WERI-Rb-1 (cell line): ENCODE results near the gene TMX4.
A peak's percentile ranks its signal among the peaks of the same experiment; 100 is the strongest.

Experiments used
- DNase-seq: peaks from one replicate; pipeline ENCODE4 v3.0.0-alpha.2; 2020
- H3K27ac ChIP-seq: fragments of 250-450 bp; sonication (Bioruptor Pico); 2 replicates; pipeline ENCODE4 v1.5.1; 2020; ENCODE audit warnings: mild to moderate bottlenecking, moderate library complexity
- H3K27me3 ChIP-seq: fragments of 250-450 bp; sonication (Bioruptor Pico); 2 replicates; pipeline ENCODE4 v1.5.1; 2021; ENCODE audit warnings: mild to moderate bottlenecking, low read depth, moderate library complexity; ENCODE audit not compliant: insufficient read depth, severe bottlenecking
- H3K36me3 ChIP-seq: fragments of 250-450 bp; sonication (Bioruptor Pico); 2 replicates; pipeline ENCODE4 v1.5.1; 2020; ENCODE audit warnings: mild to moderate bottlenecking, moderate library complexity
- H3K4me3 ChIP-seq: 2 replicates; pipeline ENCODE4 v1.5.1; 2011; ENCODE audit warnings: low read depth, mild to moderate bottlenecking, control low read depth, low read length
- H3K9me3 ChIP-seq: fragments of 250-450 bp; sonication (Bioruptor Pico); 2 replicates; pipeline ENCODE4 v1.5.1; 2021; ENCODE audit warnings: mild to moderate bottlenecking, moderate library complexity; ENCODE audit not compliant: severe bottlenecking
- CTCF ChIP-seq: IDR thresholded peaks from 2 replicates; pipeline ENCODE4 v1.5.1; 2011; ENCODE audit warnings: low read depth, mild to moderate bottlenecking, control low read depth, inconsistent platforms, low read length

TMX4 gene

DNA sequence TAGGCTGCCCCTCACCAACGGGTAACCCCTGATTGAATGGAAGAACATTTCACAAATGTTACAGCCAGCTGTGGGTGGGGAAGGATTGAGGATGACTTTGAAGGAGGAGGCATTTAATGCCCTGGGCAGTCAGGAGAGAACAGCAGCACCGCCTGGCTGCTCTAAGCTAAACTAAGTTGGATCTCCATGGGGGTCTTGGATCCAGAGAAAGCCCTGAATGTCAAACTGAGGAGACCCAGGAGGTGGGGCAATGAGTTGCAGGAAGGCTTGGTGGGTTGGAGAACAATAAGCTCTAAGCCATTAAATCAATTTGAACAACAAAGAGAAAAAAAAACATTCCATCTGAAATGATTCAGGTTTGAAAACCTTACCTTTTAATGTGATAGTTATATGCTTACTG, 35.4 kb downstream of the TMX4 start:
- Histone ChIP-seq H3K27ac (no peak overlapping the region), H3K36me3 (peaks cover 5% of the 10 kb centered on the region; the same call in 1 of the 2 replicates), H3K27me3 (no peaks in the 10 kb centered on the region), H3K9me3 (no peaks in the 10 kb centered on the region), H3K4me3 (no peak overlapping the region)
- TF ChIP-seq CTCF, result no peak
- DNase-seq, result no peak

DNA sequence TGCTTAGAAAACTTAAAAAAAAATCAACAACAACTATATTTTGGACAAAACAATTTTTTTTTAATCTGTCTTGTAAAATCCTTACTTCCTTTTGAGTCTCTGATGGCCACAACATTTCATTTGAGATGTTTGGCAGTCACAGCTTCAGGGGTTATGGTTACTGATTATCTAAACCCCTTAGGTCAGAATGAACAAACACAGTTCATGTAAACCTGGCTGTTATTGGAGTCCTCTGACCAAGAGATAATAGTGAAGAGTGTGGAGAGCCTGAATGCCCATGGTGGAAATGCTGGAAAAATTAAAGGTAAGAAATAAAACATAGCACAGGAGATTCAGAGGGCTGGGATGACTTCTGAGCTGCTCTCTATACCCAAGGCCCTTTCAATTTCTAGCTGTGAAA, 38.2 kb downstream of the TMX4 start:
- no peak for TF ChIP-seq CTCF
- Histone ChIP-seq H3K36me3 (peaks cover 5% of the 10 kb centered on the region; the same call in 1 of the 2 replicates), H3K9me3 (no peaks in the 10 kb centered on the region), H3K4me3 (no peak overlapping the region), H3K27me3 (no peaks in the 10 kb centered on the region), H3K27ac (no peak overlapping the region)
- no peak for DNase-seq

DNA sequence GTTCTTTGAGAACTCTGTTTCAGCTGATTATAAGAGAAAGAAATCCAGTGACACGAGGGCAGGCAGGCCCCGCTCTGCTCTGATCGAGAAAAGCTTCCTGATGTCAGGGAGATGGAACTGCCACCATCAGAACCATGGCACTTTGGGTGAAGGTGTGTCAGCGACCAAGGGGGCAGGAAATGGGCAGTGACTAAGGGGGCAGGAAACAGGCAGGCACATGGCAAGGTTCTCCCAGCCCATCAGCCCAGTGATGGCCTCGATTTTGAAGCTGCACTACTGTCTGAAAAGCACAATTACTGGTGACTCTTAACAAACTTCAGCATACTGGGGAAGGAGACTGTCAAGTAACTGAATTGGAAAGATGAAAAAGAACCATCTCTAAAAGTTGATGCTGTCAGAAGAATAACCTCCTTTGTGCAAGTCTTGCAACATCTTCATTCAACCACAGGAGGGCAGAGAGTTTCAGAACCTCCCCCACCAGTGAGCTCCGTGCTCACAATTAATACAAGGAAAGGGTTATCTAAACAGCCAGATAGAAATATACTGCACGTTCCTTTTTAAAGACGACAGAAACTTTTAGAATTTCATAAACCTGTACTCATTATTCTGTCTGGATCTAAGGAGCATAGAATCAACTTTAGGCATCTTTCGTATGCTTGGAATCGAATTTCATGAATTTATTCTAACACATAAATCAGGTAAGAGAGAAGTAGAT, 39.1 kb downstream of the TMX4 start:
- no peak overlapping the region for H3K4me3 ChIP-seq
- H3K9me3 ChIP-seq, result no peaks in the 10 kb centered on the region
- no peaks in the 10 kb centered on the region for H3K27me3 ChIP-seq
- TF ChIP-seq CTCF, result peak; percentile 60
- no peak overlapping the region for H3K27ac ChIP-seq
- DNase-seq, result peak; percentile 30
- H3K36me3 ChIP-seq, result peaks cover 5% of the 10 kb centered on the region; the same call in 1 of the 2 replicates

DNA sequence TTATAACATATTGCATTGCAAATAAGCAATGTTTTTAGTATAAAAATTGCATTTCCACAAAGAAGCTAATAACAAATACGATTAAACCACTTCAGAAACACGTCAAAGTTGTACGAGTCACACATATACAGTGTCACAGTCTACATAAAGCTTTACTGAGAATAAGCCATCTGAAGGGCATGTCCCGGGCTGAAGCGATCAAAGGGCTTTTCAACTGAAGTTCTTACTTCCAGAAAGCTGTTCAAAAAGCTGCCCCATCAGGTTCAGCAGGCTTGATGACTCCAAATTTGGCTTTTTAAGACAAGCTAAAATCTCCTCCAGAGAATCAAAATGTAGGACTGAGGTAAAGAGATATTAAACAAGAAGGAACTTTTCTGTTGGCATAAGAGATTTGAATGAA, 41.9 kb downstream of the TMX4 start:
- TF ChIP-seq CTCF, result no peak
- H3K36me3 ChIP-seq, result peaks cover 5% of the 10 kb centered on the region; the same call in 1 of the 2 replicates
- DNase-seq, result no peak
- no peak overlapping the region for H3K27ac ChIP-seq
- no peaks in the 10 kb centered on the region for H3K9me3 ChIP-seq
- H3K27me3 ChIP-seq, result no peaks in the 10 kb centered on the region
- H3K4me3 ChIP-seq, result no peak overlapping the region

GRCh38 chr20:7975851-7976414, 43.6 kb downstream of the TMX4 start:
- no peaks in the 10 kb centered on the region for H3K9me3 ChIP-seq
- H3K27me3 ChIP-seq, result no peaks in the 10 kb centered on the region
- peaks cover 5% of the 10 kb centered on the region; the same call in 1 of the 2 replicates for H3K36me3 ChIP-seq
- no peak for TF ChIP-seq CTCF
- no peak overlapping the region for H3K27ac ChIP-seq
- no peak for DNase-seq
- H3K4me3 ChIP-seq, result no peak overlapping the region
